GM18508 (cell line): ENCODE data around the gene WWOX.

Source experiments
- ATAC-seq: cut with Tn5 transposase; IDR thresholded peaks from one replicate; pipeline ENCODE4 v1.9.1; 2021; ENCODE audit warnings: moderate number of reproducible peaks; ENCODE audit not compliant: insufficient read depth, unreplicated experiment

Gene WWOX

DNA sequence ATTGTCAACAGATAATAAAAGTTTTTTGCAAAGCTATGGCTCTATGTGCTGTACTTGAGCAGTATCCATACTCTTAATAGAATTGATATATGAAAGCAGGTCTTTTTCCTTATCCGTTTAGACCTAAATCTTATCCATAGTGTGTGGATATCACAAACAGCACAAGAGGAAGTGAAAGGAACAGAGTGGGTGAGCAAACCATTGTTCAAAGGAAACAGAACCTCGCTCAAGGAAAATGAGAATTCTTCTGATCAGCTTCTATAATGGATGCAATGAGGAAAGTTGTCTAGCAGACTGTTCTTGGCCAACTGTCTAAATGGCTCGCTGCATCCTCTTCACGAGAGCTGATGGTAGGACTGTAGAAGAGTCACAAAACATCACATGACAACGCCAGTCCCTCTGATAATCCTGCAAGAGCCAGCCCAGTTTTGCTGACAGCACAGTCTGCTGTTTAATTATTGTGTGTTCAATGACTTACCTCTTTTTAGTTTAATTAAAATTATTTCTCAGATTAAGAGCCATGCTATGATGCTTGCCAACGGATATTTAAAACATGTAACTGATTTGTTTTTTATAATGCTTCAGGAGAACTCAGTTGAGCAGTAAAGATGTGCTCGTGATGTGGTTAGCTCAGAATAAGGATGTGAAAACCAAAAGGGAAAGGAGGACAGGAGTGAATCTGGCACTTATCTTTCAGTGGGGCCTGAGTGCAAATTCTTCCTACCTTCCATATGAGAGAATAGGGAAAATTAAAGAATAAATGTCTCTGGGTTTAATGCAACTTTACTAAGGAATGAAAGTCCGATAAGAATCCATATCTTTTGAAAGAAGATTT, 38.5 kb downstream of the WWOX start:
- ATAC-seq = no peak

DNA sequence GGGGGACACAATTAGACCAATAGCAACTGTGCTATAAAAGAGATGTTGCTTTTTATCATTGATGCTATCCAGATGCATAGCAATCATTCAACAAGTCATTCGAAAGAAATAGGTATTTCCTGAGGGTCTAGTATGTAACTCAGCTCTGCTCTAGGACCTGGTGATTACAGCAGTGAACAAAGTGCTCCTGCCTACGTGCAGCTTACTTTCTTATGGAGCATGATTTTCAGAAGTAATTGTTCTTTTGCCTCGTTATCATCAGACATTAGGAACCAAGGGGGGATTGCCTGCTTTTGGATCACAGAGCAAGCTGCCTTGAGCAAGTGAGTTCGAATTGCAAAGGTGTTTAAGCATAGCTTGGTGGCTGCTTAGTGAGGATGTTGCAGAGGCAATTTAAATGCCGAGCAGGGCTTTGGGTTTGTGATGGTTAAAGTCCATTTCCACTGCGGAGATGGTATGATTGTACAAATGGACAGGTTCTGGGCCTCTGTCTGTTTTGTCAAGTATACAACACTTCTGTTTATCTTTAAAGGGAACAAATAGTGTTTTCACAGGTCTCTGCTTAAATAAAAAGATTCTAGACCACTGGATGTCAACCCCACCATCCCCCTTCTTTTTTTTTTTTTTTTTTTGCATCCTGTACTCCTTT, 41.5 kb downstream of the WWOX start:
- ATAC-seq = no peak

DNA sequence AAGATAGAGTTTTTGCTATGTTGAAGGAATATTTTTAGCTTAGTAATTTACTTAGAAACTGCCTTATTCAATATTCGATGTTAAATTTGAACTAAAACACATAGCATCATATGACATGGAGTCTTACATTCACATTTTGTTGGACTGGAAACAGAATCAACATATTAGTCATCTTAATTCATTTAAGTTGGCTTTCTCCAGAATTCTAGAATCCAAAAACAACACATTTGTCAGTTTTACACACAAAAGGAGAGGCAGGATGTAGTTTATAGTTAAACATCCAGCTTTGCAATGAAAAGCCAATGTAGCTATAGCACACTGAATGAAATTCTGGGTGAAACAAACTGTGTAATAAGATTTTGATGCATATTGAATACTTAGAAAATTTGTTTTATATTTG, 43.3 kb downstream of the WWOX start:
- ATAC-seq = no peak

DNA sequence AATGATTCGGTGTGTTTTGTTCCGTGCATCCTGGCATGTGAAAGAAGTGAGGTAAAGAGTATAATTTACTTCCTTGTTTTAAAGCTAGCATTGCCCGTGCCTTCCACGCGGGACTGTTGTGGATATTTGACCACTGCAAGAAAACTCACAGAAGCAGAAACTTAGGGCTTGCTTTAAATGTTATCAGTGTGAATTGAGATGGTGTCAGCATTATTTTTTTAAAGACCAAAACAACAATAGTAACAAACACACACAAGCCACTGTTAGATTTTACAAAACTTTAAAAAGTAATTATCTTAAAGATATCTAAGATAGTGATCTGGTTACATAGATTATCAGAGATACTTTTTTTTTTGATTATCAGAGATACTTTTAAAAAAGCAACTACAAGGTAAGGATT, 47.4 kb downstream of the WWOX start:
- ATAC-seq = no peak

DNA sequence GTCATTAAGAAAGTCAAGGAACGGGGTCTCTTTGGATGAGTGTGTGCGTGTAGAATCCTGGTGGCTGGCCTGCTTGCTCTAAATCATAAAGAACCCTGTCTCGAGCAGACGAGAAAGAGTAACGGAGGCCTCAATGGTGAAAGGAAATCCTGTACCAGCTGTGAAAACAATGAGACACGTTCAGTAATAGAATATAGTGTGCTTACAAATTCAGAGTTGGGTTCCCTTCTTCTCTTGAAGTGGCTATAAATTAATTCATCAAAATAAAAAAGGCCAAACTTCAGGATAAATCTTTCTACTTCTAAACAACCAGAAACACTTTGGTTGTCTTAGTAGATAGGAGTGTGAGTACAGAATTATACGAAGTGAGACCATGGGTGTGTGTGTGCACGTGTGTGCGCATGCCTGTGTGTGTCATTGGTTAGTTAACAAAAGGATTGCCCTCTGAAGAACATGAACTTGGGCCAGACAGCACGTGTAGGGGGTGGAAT, 48.5 kb downstream of the WWOX start:
- no peak for ATAC-seq

DNA sequence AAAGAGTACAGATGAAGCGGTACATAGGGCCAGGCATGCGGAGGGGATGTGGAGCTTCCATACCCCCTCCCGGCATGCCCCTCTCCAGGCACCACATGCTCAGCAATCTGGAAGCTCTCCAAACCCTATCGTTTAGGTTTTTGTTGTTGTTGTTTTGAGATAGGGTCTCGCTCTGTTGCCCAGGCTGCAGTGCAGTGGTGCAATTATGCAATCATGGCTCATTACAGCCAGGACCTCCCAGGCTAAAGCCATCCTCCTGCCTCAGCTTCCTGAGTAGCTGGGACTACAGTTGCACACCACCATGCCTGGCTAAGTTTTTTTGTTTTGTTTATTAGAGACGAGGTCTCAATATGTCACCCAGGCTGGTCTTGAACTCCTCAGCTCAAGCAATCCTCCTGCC, 50.8 kb downstream of the WWOX start:
- ATAC-seq = no peak

DNA sequence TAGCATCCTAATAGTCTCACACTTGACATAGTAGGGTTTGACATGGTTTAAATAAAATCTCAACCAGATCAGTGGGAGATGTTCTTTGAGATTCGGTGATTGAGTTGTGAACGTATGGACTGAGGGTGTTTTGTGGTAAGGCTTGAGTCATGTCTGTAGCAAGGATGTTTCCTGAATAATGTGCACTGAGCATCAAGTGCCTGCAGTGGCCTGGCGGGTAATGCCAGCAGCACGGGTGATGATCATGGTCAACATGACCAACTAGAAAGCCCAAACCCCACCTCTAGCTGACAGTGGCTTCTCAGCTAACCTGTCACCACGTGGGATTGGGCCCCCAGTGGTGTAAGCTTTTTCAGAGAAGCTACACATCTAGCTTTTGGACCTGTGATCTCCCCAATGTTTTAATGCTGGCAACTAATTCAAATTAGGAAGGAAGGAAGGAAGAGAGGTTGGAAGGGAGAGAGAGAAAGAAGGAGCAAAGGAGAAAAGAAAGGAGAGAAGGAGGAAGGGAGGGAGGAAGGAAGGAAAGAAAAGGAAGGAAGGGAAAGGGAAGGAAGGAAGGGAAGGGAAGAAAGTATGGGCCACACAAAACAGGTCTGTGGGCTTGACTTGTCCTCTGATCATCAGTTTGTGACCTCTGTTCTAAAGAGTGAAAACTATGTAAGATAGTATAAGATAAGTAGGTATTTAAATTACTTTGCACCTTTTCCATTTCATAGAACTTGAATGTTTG, 55.4 kb downstream of the WWOX start:
- no peak for ATAC-seq

DNA sequence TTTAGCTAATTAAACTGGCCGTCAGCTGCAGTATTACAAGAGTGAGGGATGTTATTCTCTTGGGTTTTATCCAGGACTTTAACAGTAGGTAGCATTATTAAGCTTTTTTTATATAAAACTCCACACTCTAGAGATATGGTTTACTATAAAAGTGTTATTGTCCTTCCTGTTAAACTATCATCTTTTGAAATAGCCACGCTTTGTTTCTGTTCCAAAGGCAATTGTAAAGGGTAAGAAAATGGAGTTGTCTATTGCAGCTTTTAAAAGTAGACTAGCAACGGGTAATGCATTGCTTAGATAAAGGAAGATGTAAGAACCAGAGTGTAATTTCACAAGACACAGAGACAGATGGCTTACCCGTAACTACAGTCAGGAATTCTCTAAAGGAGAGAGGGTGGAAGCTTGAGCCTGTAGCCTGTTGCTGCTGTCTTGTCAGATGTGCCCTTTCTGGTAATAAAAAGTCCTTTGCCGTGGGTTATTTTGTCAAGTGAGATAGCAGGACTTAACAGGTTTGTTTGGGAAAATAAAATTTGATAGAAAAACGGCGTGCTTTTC, 56.4 kb downstream of the WWOX start:
- ATAC-seq = no peak

DNA sequence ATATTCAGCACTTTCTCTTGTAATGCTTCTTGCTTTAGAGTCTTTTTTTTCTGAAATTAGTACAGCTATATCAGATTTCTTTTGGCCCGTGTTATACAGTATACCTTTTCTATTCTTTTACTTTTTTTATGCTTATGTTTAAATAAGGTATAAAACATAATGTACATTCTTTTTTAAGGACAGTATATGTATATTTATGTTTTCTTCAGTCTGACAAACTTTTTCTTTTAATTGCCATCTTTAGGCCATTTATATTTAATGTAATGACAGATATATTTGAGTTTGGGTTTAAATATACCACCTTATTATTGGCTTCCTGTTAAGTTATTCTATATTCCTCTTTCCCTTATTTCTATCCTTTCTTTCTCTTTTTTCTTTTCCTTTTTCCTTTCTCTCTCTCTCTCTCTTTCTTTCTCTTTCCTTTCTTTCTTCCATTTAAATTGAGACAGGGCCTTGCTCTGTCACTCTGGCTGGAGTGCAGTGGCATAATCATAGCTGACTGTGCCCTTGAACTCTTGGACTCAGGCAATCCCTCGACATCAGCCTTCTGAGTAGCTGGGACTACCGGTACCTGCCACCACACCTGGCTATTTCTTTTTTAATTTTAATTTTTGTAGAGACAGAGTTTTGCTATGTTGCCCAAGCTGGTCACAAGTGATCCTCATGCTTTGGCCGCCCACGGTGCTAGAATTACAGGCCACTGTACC, 61.7 kb downstream of the WWOX start:
- no peak for ATAC-seq

DNA sequence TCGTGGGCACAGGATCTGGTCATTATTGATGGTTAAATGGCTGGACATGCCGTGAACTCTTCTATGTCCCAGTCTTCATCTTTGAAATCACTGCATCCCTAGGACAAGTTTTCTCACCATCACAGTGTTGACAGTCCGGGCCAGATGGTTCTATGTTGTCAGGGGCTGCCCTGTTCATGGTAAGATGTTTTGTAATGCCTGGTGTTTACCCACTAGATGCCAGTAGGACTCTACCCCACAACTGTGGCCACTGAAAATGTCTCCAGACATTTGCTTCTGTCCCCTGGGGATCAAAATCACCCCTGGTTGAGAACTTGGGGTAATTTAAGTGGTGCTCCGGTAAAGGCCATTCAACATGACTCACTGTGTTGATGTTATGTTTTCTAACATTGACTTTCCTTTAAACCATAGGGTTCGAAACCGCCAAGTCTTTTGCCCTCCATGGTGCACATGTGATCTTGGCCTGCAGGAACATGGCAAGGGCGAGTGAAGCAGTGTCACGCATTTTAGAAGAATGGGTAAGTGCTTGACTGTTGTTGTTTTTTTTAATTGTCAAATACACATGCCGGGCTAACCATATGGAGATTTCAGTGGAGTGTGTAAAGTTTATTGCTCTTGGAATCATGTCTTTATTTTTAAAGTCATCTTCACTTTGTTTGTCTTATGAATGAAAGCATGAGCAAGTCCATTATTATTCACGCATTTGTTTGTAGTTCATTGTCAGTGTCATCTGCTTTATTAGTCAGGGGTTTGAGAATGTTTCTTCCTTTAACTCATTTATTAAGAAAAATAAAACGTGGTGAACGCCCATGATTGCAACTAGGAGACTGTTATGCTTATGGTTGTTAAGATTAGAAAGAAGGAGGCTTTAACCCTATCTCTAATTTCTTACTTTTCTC, 64.6 kb downstream of the WWOX start:
- ATAC-seq = no peak

DNA sequence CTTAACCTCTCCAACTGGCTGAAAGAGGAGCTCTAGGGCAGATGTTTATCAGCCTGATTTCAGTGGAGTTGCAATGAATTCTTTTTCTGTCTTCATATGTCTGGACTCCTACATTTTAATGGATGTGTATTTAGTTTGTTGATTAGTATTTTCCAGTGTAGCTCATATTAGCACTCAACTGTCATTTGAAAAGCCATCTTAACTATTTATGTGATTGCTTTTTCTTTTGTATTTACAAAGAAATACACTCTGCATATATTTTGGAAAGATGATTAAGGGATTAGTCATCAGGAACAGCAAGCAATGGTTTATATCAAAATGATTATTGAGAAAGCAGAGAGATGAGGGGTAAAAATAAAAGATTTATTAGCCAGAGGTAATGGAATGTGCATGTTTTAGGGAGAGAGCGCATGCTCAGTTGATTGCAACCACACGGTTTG, 71.1 kb downstream of the WWOX start:
- ATAC-seq = no peak

DNA sequence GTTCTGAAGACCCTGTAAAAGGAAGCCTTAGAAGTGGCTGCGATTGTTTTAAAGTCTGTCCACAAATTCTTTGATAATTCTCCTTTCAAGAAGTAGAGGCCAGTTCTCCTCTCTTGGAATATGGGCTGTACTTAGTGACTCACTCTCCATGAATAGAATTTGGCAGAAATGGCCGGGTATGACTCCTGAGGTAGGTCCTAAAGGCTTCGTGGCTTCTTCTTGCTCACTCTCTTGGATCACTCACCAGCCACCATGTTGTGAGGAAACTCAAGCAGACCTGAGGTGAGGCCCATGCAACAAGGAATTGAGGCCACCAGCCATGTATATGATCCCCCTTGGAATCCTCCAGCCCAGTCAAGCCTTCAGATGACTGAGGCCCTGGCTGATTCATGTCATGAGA, 75.8 kb downstream of the WWOX start:
- no peak for ATAC-seq

DNA sequence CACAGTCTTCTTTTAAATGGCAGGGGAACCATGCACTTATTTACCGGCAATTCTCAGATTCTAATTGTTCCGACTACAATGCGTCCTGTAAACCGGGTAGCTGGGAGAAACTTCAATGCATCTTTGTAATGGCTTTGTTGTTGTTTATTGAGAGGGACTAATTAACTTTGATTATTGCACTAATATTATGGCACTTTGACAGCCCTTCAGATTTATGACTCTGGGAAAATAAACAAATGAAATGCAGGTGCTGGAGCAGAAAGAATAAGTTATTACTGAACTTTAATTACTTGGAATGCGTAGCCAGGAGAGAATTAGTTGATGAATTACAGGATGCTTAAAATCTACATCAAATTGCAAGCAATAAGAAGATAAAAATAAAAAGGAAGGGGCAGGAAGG, 77.0 kb downstream of the WWOX start:
- no peak for ATAC-seq

DNA sequence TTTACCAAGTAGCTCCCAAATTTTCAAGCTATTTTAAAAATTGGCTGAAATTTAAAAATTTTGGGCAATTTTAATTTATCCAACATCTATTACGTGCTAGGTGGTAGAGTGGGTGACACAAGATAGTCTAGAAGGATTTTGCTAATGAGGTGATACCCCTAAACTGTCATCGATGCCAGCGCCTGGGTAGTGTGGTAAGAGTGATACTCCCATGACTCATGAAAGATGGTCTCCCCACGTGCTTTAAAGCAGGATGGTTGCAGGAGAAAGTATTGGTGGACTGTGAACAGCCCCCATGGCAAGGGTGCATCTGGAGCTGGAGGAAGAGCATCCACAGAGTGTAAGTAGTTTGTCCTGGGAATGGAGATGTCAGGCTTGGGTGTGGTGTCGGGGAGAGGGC, 77.8 kb downstream of the WWOX start:
- no peak for ATAC-seq

DNA sequence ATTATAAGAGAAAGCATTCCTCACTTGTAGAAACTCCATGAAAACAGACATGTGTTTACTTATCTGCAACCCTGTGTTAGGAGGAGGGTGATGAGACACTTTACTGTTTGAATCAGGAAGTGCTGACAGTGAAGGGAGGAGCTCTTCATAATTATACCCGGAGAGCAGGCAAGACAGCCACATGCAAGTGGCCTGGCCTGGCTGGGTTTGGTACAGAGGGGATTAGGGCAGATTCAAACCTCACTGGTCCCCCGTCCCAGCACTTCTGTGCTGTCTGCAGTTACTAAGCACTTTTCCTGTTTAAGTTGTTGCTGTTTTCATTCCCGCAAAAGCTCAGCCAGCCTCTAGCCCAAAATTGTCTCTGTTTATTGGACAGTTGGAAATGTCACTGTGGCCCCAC, 78.5 kb downstream of the WWOX start:
- no peak for ATAC-seq

DNA sequence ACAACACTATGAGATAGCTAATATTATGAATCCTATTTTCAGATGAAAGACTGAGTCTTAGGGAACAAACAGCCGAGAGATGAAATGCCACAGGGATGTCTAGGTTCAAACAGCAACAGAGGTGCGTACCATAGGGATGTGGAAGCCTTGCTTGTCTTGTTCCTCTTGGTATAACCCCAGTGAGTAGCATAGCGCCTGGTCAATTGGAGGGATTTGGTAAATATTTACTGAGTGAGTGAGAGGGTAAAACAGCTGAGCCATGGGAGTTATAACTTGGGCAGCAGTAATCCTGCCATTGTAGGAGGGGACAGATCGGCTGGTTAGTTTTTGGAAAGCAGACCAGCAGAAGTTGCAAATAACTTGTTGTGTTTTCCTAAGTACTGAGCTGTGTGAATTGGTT, 80.2 kb downstream of the WWOX start:
- ATAC-seq = no peak

DNA sequence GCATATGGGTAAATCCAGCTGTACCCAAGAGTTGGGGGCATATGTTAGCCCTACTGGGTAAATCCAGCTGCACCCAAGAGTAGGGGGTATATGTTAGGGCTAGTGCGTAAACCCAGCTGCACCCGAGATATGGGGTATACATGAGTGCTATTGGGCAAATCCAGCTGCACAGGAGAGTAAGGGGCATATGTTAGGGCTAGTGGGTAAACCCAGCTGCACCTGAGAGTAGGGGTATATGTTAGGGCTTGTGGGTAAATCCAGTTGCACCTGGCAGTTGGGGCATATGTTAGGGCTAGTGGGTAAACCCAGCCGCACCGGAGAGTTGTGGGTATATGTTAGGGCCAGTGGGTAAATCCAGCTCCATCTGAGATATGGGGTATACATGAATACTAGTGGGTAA, 80.9 kb downstream of the WWOX start:
- no peak for ATAC-seq

DNA sequence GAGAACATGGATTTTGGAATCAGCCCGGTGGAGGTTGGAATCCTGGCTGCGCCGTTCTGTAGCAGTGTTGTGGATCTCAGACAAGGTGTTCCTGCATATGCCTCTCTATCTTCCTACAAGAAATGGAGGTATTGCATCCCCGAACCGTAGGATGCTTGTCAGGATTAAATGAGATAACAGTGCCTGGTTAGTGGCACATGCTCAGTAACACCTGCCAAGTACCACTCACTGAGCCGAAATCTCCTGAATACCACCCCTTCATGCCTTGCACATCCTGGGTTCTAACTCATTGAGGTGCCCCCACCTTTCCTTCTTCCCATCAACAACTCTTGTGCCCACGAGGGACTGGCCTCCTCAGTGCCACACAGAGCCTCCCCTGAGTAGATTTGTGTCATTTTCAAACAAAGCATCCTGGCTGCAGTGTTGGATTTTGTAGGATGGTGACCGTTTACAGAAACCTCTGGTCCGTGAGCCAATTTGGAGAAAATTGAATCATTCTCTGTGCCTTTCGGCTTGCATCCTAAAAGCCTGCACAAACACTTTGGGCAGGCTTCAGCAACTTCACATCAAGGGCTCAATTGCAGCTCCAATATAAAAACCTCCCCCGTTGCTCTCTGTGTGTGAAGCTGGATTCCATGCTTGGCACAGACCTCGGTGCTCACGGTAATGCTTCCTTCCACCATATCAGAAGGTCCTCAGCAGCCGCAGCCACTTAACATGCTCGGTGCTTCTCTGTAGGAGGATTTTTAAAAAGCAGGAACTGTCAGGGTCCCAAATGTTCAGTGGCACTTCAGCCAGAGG, 84.2 kb downstream of the WWOX start:
- no peak for ATAC-seq
